Measurements from ENCODE around the gene ZNF746. TPM values are rescaled to one million over a fixed set of nuclear protein-coding genes. Genes with fewer than 3 reads are reported as not detected.
"Not testable (repeated sequence)": the region's sequence is repeated elsewhere in the genome, so short reads cannot be mapped to it uniquely, and the experiment has no call there.

ZNF746 gene
- total RNA-seq, 4 donors from 2014 or later = 17.3 to 28.1 (median 23.4) TPM

GRCh38 chr7:149450821-149451220, 46.8 kb downstream of the ZNF746 start:
- no peaks in the 10 kb centered on the region for H3K27me3 ChIP-seq
- H3K9me3 ChIP-seq = no peaks in the 10 kb centered on the region
- no peak for DNase-seq
- TF ChIP-seq POLR2A (IDR thresholded peaks at IDR 0.05) (no peak), CTCF (IDR thresholded peaks at IDR 0.05) (no peak)
- H3K27ac ChIP-seq = no peak overlapping the region
- H3K36me3 ChIP-seq = peaks cover 0 to 82% (median 0%) of the 10 kb centered on the region in 3 donors
- H3K4me3 ChIP-seq = no peak overlapping the region
- no peaks in the 10 kb centered on the region for H3K4me1 ChIP-seq

- Histone ChIP-seq H3K27me3 (no peaks in the 10 kb centered on the region), H3K4me1 (no peaks in the 10 kb centered on the region), H3K36me3 (peaks cover 0 to 82% (median 0%) of the 10 kb centered on the region in 3 donors), H3K27ac (no peak overlapping the region), H3K4me3 (no peak overlapping the region), H3K9me3 (no peaks in the 10 kb centered on the region)
- no peak for TF ChIP-seq POLR2A (IDR thresholded peaks at IDR 0.05)
- DNase-seq = no peak
These were observed 47.7 kb downstream of the ZNF746 start for GRCh38 chr7:149449897-149450296.

GRCh38 chr7:149448961-149449360, 48.6 kb downstream of the ZNF746 start:
- Histone ChIP-seq H3K36me3 (peaks cover 0 to 73% (median 0%) of the 10 kb centered on the region in 3 donors), H3K9me3 (no peaks in the 10 kb centered on the region), H3K27me3 (no peaks in the 10 kb centered on the region), H3K4me1 (no peaks in the 10 kb centered on the region), H3K27ac (no peak overlapping the region), H3K4me3 (no peak overlapping the region)
- TF ChIP-seq CTCF (IDR thresholded peaks at IDR 0.05) (no peak), POLR2A (IDR thresholded peaks at IDR 0.05) (no peak)
- no peak for DNase-seq

- peaks cover 0 to 55% (median 0%) of the 10 kb centered on the region in 3 donors for H3K36me3 ChIP-seq
- not testable (repeated sequence) for H3K27me3 ChIP-seq, H3K9me3 ChIP-seq, H3K4me3 ChIP-seq, DNase-seq, H3K4me1 ChIP-seq, H3K27ac ChIP-seq
These were observed 51.6 kb downstream of the ZNF746 start for GRCh38 chr7:149446026-149446425.

- Histone ChIP-seq H3K27me3 (no peaks in the 10 kb centered on the region), H3K9me3 (no peaks in the 10 kb centered on the region), H3K27ac (no peak overlapping the region), H3K4me3 (no peak overlapping the region), H3K4me1 (no peaks in the 10 kb centered on the region), H3K36me3 (peaks cover 0 to 37% (median 0%) of the 10 kb centered on the region in 3 donors)
- TF ChIP-seq POLR2A (IDR thresholded peaks at IDR 0.05) = no peak
- TF ChIP-seq CTCF (IDR thresholded peaks at IDR 0.05) = no peak
- no peak for DNase-seq
These were observed 53.3 kb downstream of the ZNF746 start for GRCh38 chr7:149444287-149444686.

GRCh38 chr7:149443523-149443922, 54.1 kb downstream of the ZNF746 start:
- H3K36me3 ChIP-seq = peaks cover 0 to 30% (median 0%) of the 10 kb centered on the region in 3 donors
- no peaks in the 10 kb centered on the region for H3K4me1 ChIP-seq
- H3K27me3 ChIP-seq = no peaks in the 10 kb centered on the region
- H3K27ac ChIP-seq = no peak overlapping the region
- no peak overlapping the region for H3K4me3 ChIP-seq
- no peak for DNase-seq
- TF ChIP-seq POLR2A (IDR thresholded peaks at IDR 0.05) (no peak), CTCF (IDR thresholded peaks at IDR 0.05) (no peak)
- H3K9me3 ChIP-seq = no peaks in the 10 kb centered on the region

GRCh38 chr7:149442924-149443323, 54.7 kb downstream of the ZNF746 start:
- Histone ChIP-seq H3K36me3 (peaks cover 0 to 29% (median 0%) of the 10 kb centered on the region in 3 donors), H3K9me3 (no peaks in the 10 kb centered on the region), H3K27me3 (no peaks in the 10 kb centered on the region), H3K27ac (no peak overlapping the region), H3K4me1 (no peaks in the 10 kb centered on the region), H3K4me3 (no peak overlapping the region)
- no peak for TF ChIP-seq CTCF (IDR thresholded peaks at IDR 0.05)
- no peak for TF ChIP-seq POLR2A (IDR thresholded peaks at IDR 0.05)
- DNase-seq = no peak

Measured in Peyer's patch (tissue), 4 donors.